ENCODE data around the gene LRRC4C. TPM values are rescaled to one million over a fixed set of nuclear protein-coding genes. Genes with fewer than 3 reads are reported as not detected.

Gene LRRC4C
- polyA plus RNA-seq, 1 of the 3 experiments (the other 2 are of a cell fraction): 0.16 TPM

GRCh38 chr11:40370821-40371616 lies 1088.4 kb downstream of the LRRC4C start:
- POLR2A ChIA-PET: no interaction called here
- no peaks in the 10 kb centered on the region for H3K36me3 ChIP-seq (replicated peaks in 1 of 2; ENCODE audit: control insufficient read depth in 1 of 2, insufficient read depth in 2 of 2, low read length in 1 of 2)
- no peaks in the 10 kb centered on the region for H3F3A ChIP-seq (replicated peaks; ENCODE audit: insufficient read depth)
- no peaks in the 10 kb centered on the region for H4K20me1 ChIP-seq (ENCODE audit: insufficient read depth)
- H3K9ac ChIP-seq: no peak overlapping the region
- no peaks in the 10 kb centered on the region for H3K79me2 ChIP-seq (ENCODE audit: insufficient read depth)
- no peak overlapping the region for H2AFZ ChIP-seq (ENCODE audit: low read depth)
- H3K4me1 ChIP-seq (ENCODE audit: control insufficient read depth in 1 of 2, insufficient read depth in 2 of 2, low read depth in 1 of 2, low read length in 1 of 2): no peaks in the 10 kb centered on the region
- TF ChIP-seq GABPA (IDR thresholded peaks at IDR 0.05; ENCODE audit: low read depth) (no peak), NRF1 (IDR thresholded peaks at IDR 0.05; ENCODE audit: low read depth, low read length) (no peak), MEF2A (IDR thresholded peaks at IDR 0.05; ENCODE audit: borderline replicate concordance, low read depth) (no peak), ZBTB33 (IDR thresholded peaks at IDR 0.05; ENCODE audit: borderline replicate concordance, low read depth) (no peak), PBX3 (IDR thresholded peaks at IDR 0.05) (no peak), RCOR1 (IDR thresholded peaks at IDR 0.05; ENCODE audit: low read length) (no peak), EP300 (IDR thresholded peaks at IDR 0.05; ENCODE audit: borderline replicate concordance in 1 of 2, low read depth in 1 of 2, low read length in 1 of 2) (no peak), GATA2 (CRISPR knock-in tag; IDR thresholded peaks at IDR 0.05) (no peak), YY1 (IDR thresholded peaks at IDR 0.05; ENCODE audit: low read depth) (no peak), TEAD4 (IDR thresholded peaks at IDR 0.05; ENCODE audit: borderline replicate concordance, insufficient read depth) (no peak), NFIC (IDR thresholded peaks at IDR 0.05; ENCODE audit: borderline replicate concordance) (no peak), TCF12 (IDR thresholded peaks at IDR 0.05) (no peak)
- WGBS (ENCODE audit: low lambda C conversion rate): 58% methylated on average over 5 of the region's 5 CpGs
- H3K27me3 ChIP-seq (ENCODE audit: insufficient read depth): no peaks in the 10 kb centered on the region
- no peak overlapping the region for H3K4me2 ChIP-seq
- no peak overlapping the region for H3K27ac ChIP-seq (ENCODE audit: low read depth in 2 of 2, low read length in 1 of 2)
- DNase-seq: no peak
- no peaks in the 10 kb centered on the region for H3K9me2 ChIP-seq
- CTCF ChIA-PET: no interaction called here
- H3K9me3 ChIP-seq: no peaks in the 10 kb centered on the region
- no peak overlapping the region for H3K4me3 ChIP-seq (ENCODE audit: low read depth in 2 of 2, low read length in 1 of 2)

GRCh38 chr11:40360206-40360798 lies 1099.2 kb downstream of the LRRC4C start:
- Histone ChIP-seq H3K79me2 (ENCODE audit: insufficient read depth) (no peaks in the 10 kb centered on the region), H4K20me1 (ENCODE audit: insufficient read depth) (no peaks in the 10 kb centered on the region), H3K9me3 (no peaks in the 10 kb centered on the region), H3K27ac (ENCODE audit: low read depth in 2 of 2, low read length in 1 of 2) (no peak overlapping the region), H3K4me3 (ENCODE audit: low read depth in 2 of 2, low read length in 1 of 2) (no peak overlapping the region), H3K27me3 (ENCODE audit: insufficient read depth) (no peaks in the 10 kb centered on the region), H3K9me2 (no peaks in the 10 kb centered on the region), H3K4me1 (ENCODE audit: control insufficient read depth in 1 of 2, insufficient read depth in 2 of 2, low read depth in 1 of 2, low read length in 1 of 2) (no peaks in the 10 kb centered on the region), H2AFZ (ENCODE audit: low read depth) (no peak overlapping the region), H3K9ac (no peak overlapping the region), H3K4me2 (no peak overlapping the region), H3K36me3 (replicated peaks in 1 of 2; ENCODE audit: control insufficient read depth in 1 of 2, insufficient read depth in 2 of 2, low read length in 1 of 2) (no peaks in the 10 kb centered on the region), H3F3A (replicated peaks; ENCODE audit: insufficient read depth) (no peaks in the 10 kb centered on the region)
- CTCF ChIA-PET: no interaction called here
- no peak for DNase-seq
- TF ChIP-seq GATA2 (CRISPR knock-in tag; IDR thresholded peaks at IDR 0.05): no peak
- TF ChIP-seq TEAD4 (IDR thresholded peaks at IDR 0.05; ENCODE audit: borderline replicate concordance, insufficient read depth): no peak
- TF ChIP-seq USF2 (IDR thresholded peaks at IDR 0.05; ENCODE audit: borderline replicate concordance, low read depth, low read length): no peak
- TF ChIP-seq YY1 (IDR thresholded peaks at IDR 0.05; ENCODE audit: low read depth): no peak
- TF ChIP-seq NRF1 (IDR thresholded peaks at IDR 0.05; ENCODE audit: low read depth, low read length): no peak
- no peak for TF ChIP-seq ZBTB33 (IDR thresholded peaks at IDR 0.05; ENCODE audit: borderline replicate concordance, low read depth)
- no peak for TF ChIP-seq POLR2AphosphoS5 (IDR thresholded peaks at IDR 0.05; ENCODE audit: low read depth, low read length)
- no peak for TF ChIP-seq RFX5 (IDR thresholded peaks at IDR 0.05; ENCODE audit: low read length)
- TF ChIP-seq CHD2 (IDR thresholded peaks at IDR 0.05; ENCODE audit: low read length, partially characterized antibody): no peak
- TF ChIP-seq FOXM1 (IDR thresholded peaks at IDR 0.05; ENCODE audit: low read depth): no peak
- TF ChIP-seq NFIC (IDR thresholded peaks at IDR 0.05; ENCODE audit: borderline replicate concordance): no peak
- 24% methylated on average over 5 of the region's 5 CpGs for WGBS (ENCODE audit: low lambda C conversion rate)
- POLR2A ChIA-PET: no interaction called here

Data from SK-N-SH (cell line).